ENCODE results near the gene GPC3.
"Not testable (repeated sequence)": the region's sequence is repeated elsewhere in the genome, so short reads cannot be mapped to it uniquely, and the experiment has no call there.

GPC3 gene

DNA sequence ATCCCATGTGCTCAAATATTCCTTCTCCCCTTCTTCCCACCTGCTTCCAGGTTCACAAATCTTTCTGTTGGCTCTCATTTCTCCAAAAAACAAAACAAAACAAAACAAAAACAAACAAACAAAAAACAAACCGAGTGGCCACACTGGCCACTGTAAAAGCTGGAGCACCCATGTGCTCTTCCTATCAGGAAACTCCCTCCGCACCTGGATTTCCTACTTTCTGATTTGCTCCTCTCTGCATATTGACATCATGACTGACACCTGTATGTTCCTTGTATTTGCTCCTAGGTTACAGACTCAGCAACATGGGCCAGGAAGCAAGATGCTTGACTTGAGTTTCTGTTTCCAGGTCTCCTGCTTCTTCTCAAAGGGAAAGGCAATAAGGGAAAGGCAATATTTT is 258.8 kb downstream of the GPC3 start:
- no peaks in the 10 kb centered on the region for H3K27me3 ChIP-seq
- H3K27ac ChIP-seq = no peak overlapping the region
- DNase-seq = no peak
- H3K36me3 ChIP-seq = no peaks in the 10 kb centered on the region
- no peaks in the 10 kb centered on the region for H3K4me1 ChIP-seq
- intact Hi-C loops (cut with DNase I; ENCODE audit: low total_unique reads) = no loop called here
- TF ChIP-seq, protein P1, sequence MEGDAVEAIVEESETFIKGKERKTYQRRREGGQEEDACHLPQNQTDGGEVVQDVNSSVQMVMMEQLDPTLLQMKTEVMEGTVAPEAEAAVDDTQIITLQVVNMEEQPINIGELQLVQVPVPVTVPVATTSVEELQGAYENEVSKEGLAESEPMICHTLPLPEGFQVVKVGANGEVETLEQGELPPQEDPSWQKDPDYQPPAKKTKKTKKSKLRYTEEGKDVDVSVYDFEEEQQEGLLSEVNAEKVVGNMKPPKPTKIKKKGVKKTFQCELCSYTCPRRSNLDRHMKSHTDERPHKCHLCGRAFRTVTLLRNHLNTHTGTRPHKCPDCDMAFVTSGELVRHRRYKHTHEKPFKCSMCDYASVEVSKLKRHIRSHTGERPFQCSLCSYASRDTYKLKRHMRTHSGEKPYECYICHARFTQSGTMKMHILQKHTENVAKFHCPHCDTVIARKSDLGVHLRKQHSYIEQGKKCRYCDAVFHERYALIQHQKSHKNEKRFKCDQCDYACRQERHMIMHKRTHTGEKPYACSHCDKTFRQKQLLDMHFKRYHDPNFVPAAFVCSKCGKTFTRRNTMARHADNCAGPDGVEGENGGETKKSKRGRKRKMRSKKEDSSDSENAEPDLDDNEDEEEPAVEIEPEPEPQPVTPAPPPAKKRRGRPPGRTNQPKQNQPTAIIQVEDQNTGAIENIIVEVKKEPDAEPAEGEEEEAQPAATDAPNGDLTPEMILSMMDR (IDR thresholded peaks at IDR 0.05) = no peak
- no peaks in the 10 kb centered on the region for H3K9me3 ChIP-seq
- H3K4me3 ChIP-seq = no peak overlapping the region

DNA sequence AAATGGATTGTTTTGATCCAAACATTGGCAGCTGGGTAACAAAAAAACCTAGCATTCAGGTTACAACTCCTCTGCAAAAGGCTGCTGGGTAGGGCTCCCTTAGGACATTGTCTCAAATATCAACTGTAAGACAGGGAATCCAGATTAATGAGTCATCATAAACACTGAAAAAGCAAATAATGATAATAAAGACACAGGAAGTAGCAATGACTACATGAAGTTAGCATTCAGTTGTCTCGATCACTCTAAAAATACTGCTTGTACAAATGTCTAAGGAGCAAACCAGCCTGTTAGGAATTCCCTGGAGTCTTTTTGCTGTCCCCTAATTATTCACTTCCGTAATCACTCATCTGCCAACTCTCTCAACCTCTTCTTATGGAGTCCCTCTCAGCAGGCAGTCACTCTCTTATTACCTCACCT is 259.2 kb downstream of the GPC3 start:
- DNase-seq = no peak
- intact Hi-C loops (cut with DNase I; ENCODE audit: low total_unique reads) = no loop called here
- no peaks in the 10 kb centered on the region for H3K4me1 ChIP-seq
- H3K36me3 ChIP-seq = no peaks in the 10 kb centered on the region
- no peak overlapping the region for H3K27ac ChIP-seq
- H3K4me3 ChIP-seq = no peak overlapping the region
- TF ChIP-seq, protein P1 (IDR thresholded peaks at IDR 0.05) = no peak
- H3K27me3 ChIP-seq = no peaks in the 10 kb centered on the region
- no peaks in the 10 kb centered on the region for H3K9me3 ChIP-seq

DNA sequence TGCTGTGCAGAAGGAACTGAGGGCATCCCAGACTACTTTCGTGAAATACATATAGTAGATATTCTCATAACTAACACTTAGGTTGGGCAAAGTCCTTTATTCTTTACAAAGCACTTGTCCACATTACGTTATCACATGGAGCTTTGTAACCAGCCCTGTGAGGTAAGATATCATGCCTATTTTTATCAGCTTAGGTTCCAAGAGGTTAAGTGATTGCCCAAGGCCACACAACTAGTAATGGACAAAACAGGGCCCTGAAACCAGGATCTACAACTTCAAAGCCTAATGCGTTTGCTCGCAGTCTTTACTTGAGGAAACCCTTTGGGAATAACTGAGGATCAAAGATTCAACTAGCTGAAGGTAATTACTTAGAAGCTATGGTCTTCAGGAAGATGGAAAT is 261.5 kb downstream of the GPC3 start:
- Histone ChIP-seq H3K27me3 (no peaks in the 10 kb centered on the region), H3K4me3 (no peak overlapping the region), H3K36me3 (no peaks in the 10 kb centered on the region), H3K4me1 (no peaks in the 10 kb centered on the region), H3K27ac (no peak overlapping the region), H3K9me3 (no peaks in the 10 kb centered on the region)
- TF ChIP-seq, protein P1 (IDR thresholded peaks at IDR 0.05) = no peak
- no peak for DNase-seq
- intact Hi-C loops (cut with DNase I; ENCODE audit: low total_unique reads) = no loop called here

DNA sequence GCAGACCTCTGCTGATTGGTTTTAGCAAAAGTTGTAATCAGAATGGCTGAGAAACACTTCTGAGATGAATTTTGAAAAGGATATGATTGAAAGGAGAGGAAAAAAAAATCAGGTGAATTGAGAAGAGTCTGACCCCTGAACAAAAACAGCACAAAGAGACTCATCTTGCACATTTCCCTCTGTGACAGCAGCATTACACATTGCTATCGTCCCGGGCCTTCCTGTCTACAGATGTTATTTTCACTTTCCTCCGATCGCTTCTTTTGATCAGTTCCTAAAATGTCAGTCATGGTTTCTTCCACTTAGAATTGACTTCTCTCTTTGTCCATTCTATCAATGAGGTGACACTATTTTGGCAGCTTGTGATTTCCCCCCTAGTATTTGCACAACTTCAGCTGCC is 262.6 kb downstream of the GPC3 start:
- no peaks in the 10 kb centered on the region for H3K27me3 ChIP-seq
- TF ChIP-seq, protein P1 (IDR thresholded peaks at IDR 0.05) = no peak
- no peaks in the 10 kb centered on the region for H3K4me1 ChIP-seq
- no peaks in the 10 kb centered on the region for H3K36me3 ChIP-seq
- DNase-seq = no peak
- intact Hi-C loops (cut with DNase I; ENCODE audit: low total_unique reads) = no loop called here
- no peak overlapping the region for H3K27ac ChIP-seq
- H3K4me3 ChIP-seq = no peak overlapping the region
- H3K9me3 ChIP-seq = no peaks in the 10 kb centered on the region

DNA sequence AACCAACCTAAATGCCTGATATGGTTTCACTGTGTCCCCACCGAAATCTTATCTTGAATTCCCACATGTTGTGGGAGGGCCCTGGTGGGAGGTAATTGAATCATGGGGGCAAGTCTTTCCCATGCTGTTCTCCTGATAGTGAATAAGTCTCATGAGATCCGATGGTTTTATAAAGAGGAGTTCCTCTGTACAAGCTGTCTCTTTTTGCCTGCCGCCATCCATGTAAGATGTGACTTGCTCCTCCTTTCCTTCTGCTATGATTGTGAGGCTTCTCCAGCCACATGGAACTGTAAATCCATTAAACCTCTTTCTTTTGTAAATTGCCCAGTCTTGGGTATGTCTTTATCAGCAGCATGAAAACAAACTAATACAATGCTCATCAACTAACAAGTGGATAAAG is 265.1 kb downstream of the GPC3 start:
- H3K4me3 ChIP-seq; intact Hi-C loops (cut with DNase I; ENCODE audit: low total_unique reads); H3K36me3 ChIP-seq; DNase-seq; H3K27me3 ChIP-seq; H3K9me3 ChIP-seq; H3K27ac ChIP-seq; H3K4me1 ChIP-seq: not testable (repeated sequence)

DNA sequence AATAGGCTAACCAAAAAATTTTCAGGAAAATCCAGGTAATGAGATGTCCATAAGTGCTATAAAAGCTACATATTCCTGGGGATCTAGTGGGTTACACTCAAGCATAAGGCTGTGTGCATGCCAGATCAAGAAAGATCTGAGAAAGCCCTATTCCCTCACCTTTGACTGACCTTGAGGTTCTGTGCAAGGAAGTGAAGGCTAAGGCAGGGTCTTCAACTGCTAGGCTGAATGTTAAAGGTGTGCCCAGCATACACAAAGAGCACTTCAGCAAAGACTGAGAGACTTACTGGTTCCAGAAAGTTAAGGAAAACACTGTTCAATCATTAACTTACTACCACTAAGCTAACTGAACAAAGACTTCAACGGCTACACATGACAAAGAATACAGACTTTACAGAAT is 269.7 kb downstream of the GPC3 start:
- H3K36me3 ChIP-seq = no peaks in the 10 kb centered on the region
- intact Hi-C loops (cut with DNase I; ENCODE audit: low total_unique reads) = no loop called here
- no peak overlapping the region for H3K4me3 ChIP-seq
- H3K9me3 ChIP-seq = no peaks in the 10 kb centered on the region
- no peaks in the 10 kb centered on the region for H3K4me1 ChIP-seq
- no peaks in the 10 kb centered on the region for H3K27me3 ChIP-seq
- H3K27ac ChIP-seq = no peak overlapping the region
- no peak for DNase-seq
- TF ChIP-seq, protein P1 (IDR thresholded peaks at IDR 0.05) = no peak
